ENCODE data around the gene ADK. TPM values are rescaled to one million over a fixed set of nuclear protein-coding genes. Genes with fewer than 3 reads are reported as not detected.

The ADK gene
- total and polyA plus RNA-seq, 2 of the 13 experiments (the other 11 are each of a cell fraction or from before 2014, with no cell fraction given), result 48.6 to 79.1 TPM

GRCh38 chr10:74150204-74150989, 624 bp upstream of the ADK start, which contains the start of gene AP3M1 (continued):
- TF ChIP-seq ZNF687 (CRISPR knock-in tag; IDR thresholded peaks at IDR 0.05) (peak; percentile 59), HMGXB4 (CRISPR knock-in tag; IDR thresholded peaks at IDR 0.05; ENCODE audit: borderline replicate concordance in 1 of 2, low read depth in 1 of 2) (0 out of 4 replicates have a peak, but pooled peaks of 1 of the 2 experiments have one; percentile 2), RFXANK (CRISPR knock-in tag; IDR thresholded peaks at IDR 0.05) (no peak), HCFC1 (IDR thresholded peaks at IDR 0.05; ENCODE audit: low read depth, low read length) (peak; percentile 42; the same call in 1 of the 2 replicates), ZSCAN12 (CRISPR knock-in tag; IDR thresholded peaks at IDR 0.05) (0 out of 2 replicates have a peak, but pooled peaks have one; percentile 31), ADNP (CRISPR knock-in tag; IDR thresholded peaks at IDR 0.05) (no peak), ELF4 (CRISPR knock-in tag; IDR thresholded peaks at IDR 0.05; ENCODE audit: borderline replicate concordance) (peak; percentile 79; the same call in 1 of the 2 replicates), ARNT2 (CRISPR knock-in tag; IDR thresholded peaks at IDR 0.05; ENCODE audit: low read depth) (0 out of 2 replicates have a peak, but pooled peaks have one; percentile 17), SAP130 (CRISPR knock-in tag; IDR thresholded peaks at IDR 0.05; ENCODE audit: low read depth) (peak; percentile 45; the same call in 1 of the 2 replicates), KAT8 (CRISPR knock-in tag; IDR thresholded peaks at IDR 0.05) (peak; percentile 31; the same call in 1 of the 2 replicates), ZNF205 (CRISPR knock-in tag; IDR thresholded peaks at IDR 0.05) (no peak), MIXL1 (CRISPR knock-in tag; IDR thresholded peaks at IDR 0.05) (peak; percentile 54; the same call in 1 of the 2 replicates), ZNF740 (CRISPR knock-in tag; IDR thresholded peaks at IDR 0.05) (peak; percentile 99), ZNF124 (CRISPR knock-in tag; IDR thresholded peaks at IDR 0.05) (peak; percentile 45; the same call in 1 of the 2 replicates), ZNF326 (CRISPR knock-in tag; IDR thresholded peaks at IDR 0.05; ENCODE audit: borderline replicate concordance) (no peak), CREB1 (IDR thresholded peaks at IDR 0.05) (no peak), CREB1 (CRISPR knock-in tag; IDR thresholded peaks at IDR 0.05) (peak; percentile 78), ZNF772 (CRISPR knock-in tag; IDR thresholded peaks at IDR 0.05) (peak; percentile 59), ZNF362 (CRISPR knock-in tag; IDR thresholded peaks at IDR 0.05; ENCODE audit: borderline replicate concordance) (no peak), ZNF580 (CRISPR knock-in tag; IDR thresholded peaks at IDR 0.05; ENCODE audit: borderline replicate concordance, low read depth) (no peak), GATAD1 (CRISPR knock-in tag; IDR thresholded peaks at IDR 0.05) (peak; percentile 82; the same call in 1 of the 2 replicates), ZNF670 (CRISPR knock-in tag; IDR thresholded peaks at IDR 0.05; ENCODE audit: borderline replicate concordance) (0 out of 2 replicates have a peak, but pooled peaks have one; percentile 25)
